Colonic mucosa (tissue), 4 donors: ENCODE data around the gene FAM53A. TPM values are rescaled to one million over a fixed set of nuclear protein-coding genes. Genes with fewer than 3 reads are reported as not detected.

ENCODE experiments used
- DNase-seq: peaks from one replicate; pipeline ENCODE4 v3.0.0-alpha.2; 2020
- H3K27ac ChIP-seq: fragments of 200-600 bp; one replicate; pipeline ENCODE4 v1.8.0; 2021
- H3K27me3 ChIP-seq: fragments of 200-600 bp; one replicate; pipeline ENCODE4 v1.8.0; 2021
- H3K36me3 ChIP-seq: fragments of 200-600 bp; one replicate; pipeline ENCODE4 v1.8.0; 2021
- H3K4me1 ChIP-seq: fragments of 200-600 bp; one replicate; pipeline ENCODE4 v1.8.0; 2021; ENCODE audit warnings: mild to moderate bottlenecking
- H3K4me3 ChIP-seq: fragments of 200-600 bp; one replicate; pipeline ENCODE4 v1.8.0; 2021
- H3K9ac ChIP-seq, 2 donors: one replicate each; pipeline ENCODE4 v1.7.0; 2013; ENCODE audit warnings: control low read depth in 2 of 2, low read depth in 2 of 2, low read length in 2 of 2
- H3K9me3 ChIP-seq: fragments of 200-600 bp; one replicate; pipeline ENCODE4 v1.8.0; 2021
- intact Hi-C: fragments of 100-400 bp; cut with DNase I; formaldehyde crosslinking; loops from one replicate; pipeline ENCODE4 v1.14.1; 2022
- total RNA-seq, 2 donors: library from RNA; stranded (reverse); fragmentation: NEBNext Ultra II Directional in 1 of 2; extraction: Animal tissue kit (Norgen Biotek cat#: 25700) in 1 of 2; gene quantifications; one replicate each; pipeline ENCODE4 v1.2.1, GENCODE V29; 2021
- TF ChIP-seq, protein P1 (sequence below): fragments of 200-600 bp; IDR thresholded peaks from one replicate; pipeline ENCODE4 v1.8.0; 2022; ENCODE audit warnings: antibody characterized with exemption, mild to moderate bottlenecking
- donor health status: healthy.
- donor health status: DM: no; HTN: no; CAD: no.
- donor health status: DM: no; HTN: no; CAD: no.

Gene FAM53A
- total RNA-seq, 2 donors from 2014 or later, result 0.86 to 1.5 TPM

DNA sequence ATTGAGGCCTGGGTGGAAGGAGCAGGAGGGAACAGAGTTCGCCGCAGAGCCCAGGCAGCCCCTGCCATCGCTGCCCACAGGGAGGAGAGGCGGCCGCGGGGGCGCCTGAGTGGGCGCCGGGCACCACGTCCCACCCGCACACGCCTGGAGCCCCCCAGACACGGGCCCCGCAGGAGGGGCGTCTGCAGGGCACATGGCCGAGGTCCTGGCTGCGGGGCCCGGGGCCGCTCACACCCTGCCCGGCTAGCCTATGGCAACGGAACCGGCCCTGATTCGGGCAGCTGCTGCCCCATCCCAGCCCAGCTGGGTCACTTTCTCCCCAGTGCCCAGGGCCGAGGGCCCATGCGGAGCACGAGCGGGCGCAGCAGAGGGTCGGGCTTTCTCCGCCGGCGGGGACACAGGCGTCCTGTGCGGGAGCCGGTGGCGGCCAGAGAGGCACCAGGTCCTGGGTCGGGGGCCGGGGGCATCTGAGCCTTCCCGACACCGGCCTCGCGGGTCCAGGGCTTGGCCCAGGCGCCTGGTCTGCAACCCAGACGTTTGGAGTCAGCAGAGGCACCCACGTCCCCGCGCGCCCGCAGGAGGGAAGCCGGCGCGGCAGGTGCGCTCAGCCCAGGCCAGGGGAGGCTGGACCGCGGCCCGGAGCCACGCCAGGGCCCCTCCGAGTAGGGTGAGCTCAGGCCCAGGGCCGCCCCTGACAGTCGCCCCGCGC is 91.2 kb downstream of the FAM53A start:
- Histone ChIP-seq H3K4me1 (no peaks in the 10 kb centered on the region), H3K9ac (no peak overlapping the region), H3K36me3 (no peaks in the 10 kb centered on the region), H3K27ac (no peak overlapping the region), H3K9me3 (no peaks in the 10 kb centered on the region), H3K27me3 (peaks cover 5% of the 10 kb centered on the region), H3K4me3 (no peak overlapping the region)
- intact Hi-C loops, result no loop called here
- DNase-seq, result no peak
- TF ChIP-seq, protein P1, sequence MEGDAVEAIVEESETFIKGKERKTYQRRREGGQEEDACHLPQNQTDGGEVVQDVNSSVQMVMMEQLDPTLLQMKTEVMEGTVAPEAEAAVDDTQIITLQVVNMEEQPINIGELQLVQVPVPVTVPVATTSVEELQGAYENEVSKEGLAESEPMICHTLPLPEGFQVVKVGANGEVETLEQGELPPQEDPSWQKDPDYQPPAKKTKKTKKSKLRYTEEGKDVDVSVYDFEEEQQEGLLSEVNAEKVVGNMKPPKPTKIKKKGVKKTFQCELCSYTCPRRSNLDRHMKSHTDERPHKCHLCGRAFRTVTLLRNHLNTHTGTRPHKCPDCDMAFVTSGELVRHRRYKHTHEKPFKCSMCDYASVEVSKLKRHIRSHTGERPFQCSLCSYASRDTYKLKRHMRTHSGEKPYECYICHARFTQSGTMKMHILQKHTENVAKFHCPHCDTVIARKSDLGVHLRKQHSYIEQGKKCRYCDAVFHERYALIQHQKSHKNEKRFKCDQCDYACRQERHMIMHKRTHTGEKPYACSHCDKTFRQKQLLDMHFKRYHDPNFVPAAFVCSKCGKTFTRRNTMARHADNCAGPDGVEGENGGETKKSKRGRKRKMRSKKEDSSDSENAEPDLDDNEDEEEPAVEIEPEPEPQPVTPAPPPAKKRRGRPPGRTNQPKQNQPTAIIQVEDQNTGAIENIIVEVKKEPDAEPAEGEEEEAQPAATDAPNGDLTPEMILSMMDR, result no peak

DNA sequence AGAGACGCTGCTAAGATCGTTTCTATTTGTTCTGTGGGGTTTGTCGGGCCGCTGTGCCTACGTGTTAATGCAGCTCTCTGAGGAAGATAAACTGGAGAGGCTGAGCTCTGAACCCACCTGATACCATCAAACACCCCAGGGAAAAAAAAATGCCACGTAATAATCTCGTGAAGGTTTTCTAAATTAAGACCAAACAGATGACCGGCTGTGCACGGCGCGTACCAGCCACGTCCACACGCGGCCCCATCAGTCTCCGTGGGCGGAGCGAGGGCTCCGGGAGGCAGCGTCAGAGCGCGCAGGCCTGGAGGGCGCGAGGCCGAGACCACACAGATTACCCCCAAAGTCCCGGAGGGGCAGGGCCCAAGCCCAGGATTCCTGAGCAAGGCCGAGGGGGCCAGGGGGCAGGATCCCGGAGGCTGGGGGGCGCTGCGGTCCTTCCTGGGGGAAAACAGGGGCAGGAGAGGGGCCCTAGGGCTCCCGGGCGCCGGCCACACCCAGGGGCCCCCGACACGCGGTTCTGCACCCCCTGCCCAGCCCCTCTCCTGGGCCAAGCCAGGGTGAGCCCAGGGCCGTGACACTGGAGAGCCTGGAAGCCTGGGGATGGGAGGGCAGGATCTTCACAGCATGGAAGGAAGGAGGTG is 91.9 kb downstream of the FAM53A start:
- H3K4me3 ChIP-seq, result no peak overlapping the region
- no peak overlapping the region for H3K9ac ChIP-seq
- no peaks in the 10 kb centered on the region for H3K4me1 ChIP-seq
- H3K9me3 ChIP-seq, result no peaks in the 10 kb centered on the region
- H3K27me3 ChIP-seq, result peaks cover 5% of the 10 kb centered on the region
- no peak for DNase-seq
- no peak overlapping the region for H3K27ac ChIP-seq
- TF ChIP-seq, protein P1, result no peak
- intact Hi-C loops, result no loop called here
- H3K36me3 ChIP-seq, result no peaks in the 10 kb centered on the region

DNA sequence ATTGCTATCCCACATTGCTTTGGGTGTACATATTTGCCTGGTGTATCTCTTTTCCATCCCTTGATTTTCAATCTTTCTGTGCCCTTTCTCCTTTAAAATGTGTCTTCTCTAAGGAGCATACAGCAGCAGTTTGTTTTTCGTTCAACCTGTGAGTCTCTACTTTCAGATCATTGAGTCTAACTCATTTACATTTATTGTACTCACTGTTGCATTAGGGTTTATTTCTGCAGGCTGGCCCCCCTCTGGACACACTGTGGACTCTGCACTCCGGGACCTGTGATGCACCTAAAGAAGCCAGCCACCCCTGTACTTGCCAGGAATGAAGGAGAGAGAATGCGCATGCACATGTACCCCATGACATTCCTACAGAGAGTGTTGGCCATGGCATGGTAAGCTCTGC is 93.0 kb downstream of the FAM53A start:
- no peaks in the 10 kb centered on the region for H3K36me3 ChIP-seq
- intact Hi-C loops, result no loop called here
- H3K27me3 ChIP-seq, result peaks cover 5% of the 10 kb centered on the region
- H3K4me1 ChIP-seq, result no peaks in the 10 kb centered on the region
- H3K4me3 ChIP-seq, result no peak overlapping the region
- TF ChIP-seq, protein P1, result no peak
- no peak overlapping the region for H3K9ac ChIP-seq
- H3K27ac ChIP-seq, result no peak overlapping the region
- DNase-seq, result no peak
- no peaks in the 10 kb centered on the region for H3K9me3 ChIP-seq

DNA sequence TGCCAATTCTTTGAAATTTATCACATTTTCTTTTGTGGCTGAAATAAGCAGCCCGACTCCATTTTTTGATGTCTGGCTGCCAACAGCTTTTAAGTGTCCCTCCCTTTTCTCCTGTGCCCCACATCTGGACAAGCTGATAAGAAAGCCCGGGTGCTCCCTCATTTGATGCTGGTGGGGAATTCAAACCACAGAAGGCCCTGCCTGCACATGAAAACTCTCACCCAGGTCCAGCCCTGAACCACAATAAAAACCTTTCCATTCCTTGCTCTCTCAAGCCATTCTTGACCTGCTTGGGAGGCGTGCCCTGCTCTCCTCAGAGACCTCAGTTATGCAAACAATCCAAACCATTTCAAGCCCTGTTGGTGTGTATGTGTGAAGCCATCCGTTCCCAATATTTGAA is 93.9 kb downstream of the FAM53A start:
- TF ChIP-seq, protein P1, result no peak
- intact Hi-C loops, result no loop called here
- Histone ChIP-seq H3K36me3 (no peaks in the 10 kb centered on the region), H3K4me3 (no peak overlapping the region), H3K9ac (no peak overlapping the region), H3K4me1 (no peaks in the 10 kb centered on the region), H3K9me3 (no peaks in the 10 kb centered on the region), H3K27ac (no peak overlapping the region), H3K27me3 (peaks cover 5% of the 10 kb centered on the region)
- no peak for DNase-seq

Other genes with a start within 250 kb of the FAM53A start
- gene SLBP, start 28.0 kb upstream of the FAM53A start, total RNA-seq, result 10 to 100 TPM; 30.1 to 56.9 TPM
- 10 to 100 TPM; 37.9 to 53.2 TPM for gene TMEM129, start 37.0 kb upstream of the FAM53A start, total RNA-seq
- 10 to 100 TPM; 20.6 to 99.7 TPM for gene TACC3, start 37.2 kb upstream of the FAM53A start, total RNA-seq
- gene FGFR3, start 109.0 kb upstream of the FAM53A start, total RNA-seq, result 10 to 100 TPM; 32.3 to 52.9 TPM
- gene LETM1, start 171.8 kb upstream of the FAM53A start, total RNA-seq, result 100 to 1,000 TPM in 1 of 2 donors, 10 to 100 TPM in 1; 76.2 to 139 TPM
- gene NSD2, start 187.1 kb upstream of the FAM53A start, total RNA-seq, result 100 to 1,000 TPM in 1 of 2 donors, 10 to 100 TPM in 1; 80.1 to 176 TPM